VCaP (cell line): ENCODE data around the gene AIRE.
A peak's percentile ranks its signal among the peaks of the same experiment; 100 is the strongest.

ENCODE experiments used
- H3K27ac ChIP-seq: fragments of 450-650 bp; 2 replicates; pipeline ENCODE4 v1.5.1; 2017
- CTCF ChIP-seq: fragments of 450-650 bp; conservative IDR thresholded peaks from 2 replicates; pipeline ENCODE4 v1.5.1; 2017; ENCODE audit warnings: mild to moderate bottlenecking, moderate library complexity

Gene AIRE

GRCh38 chr21:44345495-44345894, 59.8 kb downstream of the AIRE start:
- no peak overlapping the region for H3K27ac ChIP-seq
- TF ChIP-seq CTCF, result no peak

GRCh38 chr21:44347911-44348451, 62.3 kb downstream of the AIRE start:
- peak overlapping the region; percentile 97 for H3K27ac ChIP-seq
- no peak for TF ChIP-seq CTCF
